GM12878 (cell line): ENCODE measurements around the gene RPS10. TPM values are rescaled to one million over a fixed set of nuclear protein-coding genes. Genes with fewer than 3 reads are reported as not detected.
"Not testable (repeated sequence)": the region's sequence is repeated elsewhere in the genome, so short reads cannot be mapped to it uniquely, and the experiment has no call there.

ENCODE experiments used
- ATAC-seq: fragments of 200-7000 bp; cut with Tn5 transposase; 3 replicates; pipeline ENCODE4 v1.9.1; 2020; ENCODE audit warnings: mild to moderate bottlenecking, moderate library complexity
- BruUV-seq: library from RNA; stranded (reverse); fragments of 400-500 nt; replicated peaks from 2 replicates; lab custom pipeline; 2021; lab: Mats Ljungman, UMichigan
- CTCF ChIA-PET: fragments of 300-600 bp; sonication (Branson Sonifier 250); formaldehyde crosslinking; extraction: SDS; loops from one replicate; lab custom pipeline; 2021; ENCODE audit warnings: inconsistent platforms; lab: Yijun Ruan, JAX
- POLR2A ChIA-PET: fragments of 350-600 bp; formaldehyde crosslinking; extraction: SDS; loops from one replicate; lab custom pipeline; 2021; ENCODE audit warnings: inconsistent platforms; lab: Charles Lee
- RAD21 ChIA-PET: fragments of 300-600 bp; sonication (Branson Sonifier 250); formaldehyde crosslinking; loops from one replicate; lab custom pipeline; 2023; ENCODE audit warnings: antibody characterized with exemption; ENCODE audit not compliant: unreplicated experiment; lab: Charles Lee
- SMC1A ChIA-PET: fragments of 300-600 bp; sonication (Branson Sonifier 250); formaldehyde crosslinking; loops from one replicate; lab custom pipeline; 2023; ENCODE audit not compliant: unreplicated experiment, uncharacterized antibody; lab: Charles Lee
- DNase-seq: peaks from one replicate; pipeline ENCODE4 v3.0.0-alpha.2; 2011; ENCODE audit warnings: low read depth, low spot score
- FAIRE-seq: peaks from 3 replicates; lab custom pipeline; 2011; peaks lifted over from hg19 to GRCh38; lab: Jason Lieb, UNC
- H2AFZ ChIP-seq: 2 replicates; pipeline ENCODE4 v1.6.0; 2011; ENCODE audit warnings: low read depth, low read length, control low read depth; ENCODE audit not compliant: control insufficient read depth
- H3K27ac ChIP-seq: 2 replicates; pipeline ENCODE4 v1.5.1; 2011; ENCODE audit warnings: control low read depth; ENCODE audit not compliant: control insufficient read depth, insufficient read depth
- H3K27me3 ChIP-seq, 2 experiments: replicated peaks in 1 of 2; 2 replicates each; pipeline versions ENCODE4 v1.6.0 to v1.6.1; 2011; ENCODE audit warnings: low read length in 1 of 2; ENCODE audit not compliant: control insufficient read depth in 2 of 2, insufficient read depth in 2 of 2
- H3K36me3 ChIP-seq, 2 experiments: 2 replicates each; pipeline ENCODE4 v1.5.1; 2011; ENCODE audit warnings: low read length in 1 of 2; ENCODE audit not compliant: control insufficient read depth in 2 of 2, insufficient read depth in 2 of 2
- H3K4me1 ChIP-seq: 2 replicates; pipeline ENCODE4 v1.6.1; 2011; ENCODE audit warnings: mild to moderate bottlenecking, low read length, moderate library complexity, mixed read lengths; ENCODE audit not compliant: control insufficient read depth, insufficient read depth
- H3K4me2 ChIP-seq: 2 replicates; pipeline ENCODE4 v1.6.0; 2011; ENCODE audit warnings: control low read depth; ENCODE audit not compliant: control insufficient read depth, insufficient read depth
- H3K4me3 ChIP-seq: fragments of 200-600 bp; sonication (generic); 2 replicates; pipeline ENCODE4 v1.5.1; 2016
- H3K79me2 ChIP-seq: 2 replicates; pipeline ENCODE4 v1.6.0; 2011; ENCODE audit warnings: low read length; ENCODE audit not compliant: control insufficient read depth, insufficient read depth
- H3K9ac ChIP-seq: 2 replicates; pipeline ENCODE4 v1.8.0; 2011; ENCODE audit warnings: low read length, control low read depth, mixed read lengths; ENCODE audit not compliant: control insufficient read depth, insufficient read depth
- H3K9me3 ChIP-seq: replicated peaks from 3 replicates; pipeline ENCODE4 v1.5.1; 2011; ENCODE audit warnings: mild to moderate bottlenecking, low read length; ENCODE audit not compliant: control insufficient read depth, insufficient read depth
- H4K20me1 ChIP-seq: 2 replicates; pipeline ENCODE4 v1.6.0; 2011; ENCODE audit not compliant: control insufficient read depth, insufficient read depth
- IKZF2 ChIP-seq, 2 experiments: fragments of 450-650 bp; IDR thresholded peaks; 2 replicates each; pipeline ENCODE4 v1.6.1; 2017; ENCODE audit warnings: mild to moderate bottlenecking in 2 of 2, moderate library complexity in 2 of 2
- WGBS: methylation state at CpG from one replicate; pipeline ENCODE4 v1.1.6; 2016; ENCODE audit warnings: low lambda C conversion rate; ENCODE audit not compliant: insufficient replicate concordance, insufficient coverage; ENCODE audit errors: missing lambda C conversion rate; 5-methylcytosine and 5-hydroxymethylcytosine counted together
- in situ Hi-C: fragments of 300-500 bp; cut with MboI; formaldehyde crosslinking; loops from 9 replicates; pipeline ENCODE4 v1.14.3; 2018; ENCODE audit warnings: mixed read lengths
- intact Hi-C: fragments of 100-400 bp; cut with micrococcal nuclease; formaldehyde crosslinking; loops from one replicate; pipeline ENCODE4 v1.14.2; 2022; ENCODE audit not compliant: unreplicated experiment
- polyA plus RNA-seq, 11 experiments: library from polyadenylated mRNA; depleted of rRNA in 4 of 11; unstranded in 6 of 11; stranded (reverse) in 5 of 11; fragments of >200 nt; fragmentation: Nextera tagmentation in 4 of 11; fragmentation: Illumina TruSeq in 1 of 11; extraction: Ambion mirVana in 4 of 11; extraction: Trizol in 1 of 11; gene quantifications; 1 replicate in 1 of 11; 2 replicates in 10 of 11; pipeline versions ENCODE4 v1.2.1 to v1.2.3, GENCODE V29; 2011 to 2016; ENCODE audit warnings: inconsistent platforms in 2 of 11, missing spikeins in 2 of 11, low read depth in 1 of 11
- total RNA-seq, 4 experiments: library from RNA; depleted of rRNA in 3 of 4; stranded (reverse); fragments of >200 nt in 3 of 4; fragmentation: Illumina TruSeq in 1 of 4; extraction: Trizol in 1 of 4; gene quantifications; 2 replicates each; pipeline versions ENCODE4 v1.2.1 to v1.2.3, GENCODE V29; 2013 to 2021
- TF ChIP-seq, protein P1 (sequence below): IDR thresholded peaks from 2 replicates; pipeline ENCODE4 v1.6.1; 2011; ENCODE audit warnings: borderline replicate concordance, low read depth, mild to moderate bottlenecking, moderate library complexity, low read length; ENCODE audit not compliant: insufficient read depth, poor library complexity, severe bottlenecking

Gene RPS10
- total and polyA plus RNA-seq, 10 of the 15 experiments (the other 5 are each of a cell fraction or from before 2014, with no cell fraction given) = 1,546 to 3,970 (median 2,813) TPM

DNA sequence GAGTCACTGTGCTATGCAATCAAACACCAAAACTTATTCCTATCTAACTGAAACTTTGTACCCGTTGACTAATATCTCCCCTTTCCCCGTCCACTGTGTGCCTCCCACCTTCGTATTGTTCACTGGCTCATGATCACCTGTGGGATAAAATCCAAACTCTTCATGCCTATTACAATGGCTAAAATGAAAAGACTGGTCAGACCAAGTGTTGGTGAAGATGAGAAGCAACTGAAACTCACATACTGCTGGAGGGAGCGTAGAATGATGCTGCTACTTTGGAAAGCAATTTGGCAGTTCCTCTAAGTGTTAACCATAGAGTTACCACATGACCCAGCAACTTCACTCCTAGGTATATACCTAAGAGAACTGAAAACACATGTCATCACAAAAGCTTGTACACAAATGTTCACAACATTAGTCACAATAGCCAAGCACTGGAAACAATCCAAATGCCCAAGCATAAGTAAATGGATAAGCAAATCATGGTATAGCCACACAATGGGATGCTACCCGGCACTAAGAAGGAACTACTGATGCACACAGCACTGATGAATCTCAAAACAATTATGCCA lies 13.1 kb downstream of the RPS10 start (continued):
- TF ChIP-seq, protein P1, sequence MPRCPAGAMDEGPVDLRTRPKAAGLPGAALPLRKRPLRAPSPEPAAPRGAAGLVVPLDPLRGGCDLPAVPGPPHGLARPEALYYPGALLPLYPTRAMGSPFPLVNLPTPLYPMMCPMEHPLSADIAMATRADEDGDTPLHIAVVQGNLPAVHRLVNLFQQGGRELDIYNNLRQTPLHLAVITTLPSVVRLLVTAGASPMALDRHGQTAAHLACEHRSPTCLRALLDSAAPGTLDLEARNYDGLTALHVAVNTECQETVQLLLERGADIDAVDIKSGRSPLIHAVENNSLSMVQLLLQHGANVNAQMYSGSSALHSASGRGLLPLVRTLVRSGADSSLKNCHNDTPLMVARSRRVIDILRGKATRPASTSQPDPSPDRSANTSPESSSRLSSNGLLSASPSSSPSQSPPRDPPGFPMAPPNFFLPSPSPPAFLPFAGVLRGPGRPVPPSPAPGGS = no peak

DNA sequence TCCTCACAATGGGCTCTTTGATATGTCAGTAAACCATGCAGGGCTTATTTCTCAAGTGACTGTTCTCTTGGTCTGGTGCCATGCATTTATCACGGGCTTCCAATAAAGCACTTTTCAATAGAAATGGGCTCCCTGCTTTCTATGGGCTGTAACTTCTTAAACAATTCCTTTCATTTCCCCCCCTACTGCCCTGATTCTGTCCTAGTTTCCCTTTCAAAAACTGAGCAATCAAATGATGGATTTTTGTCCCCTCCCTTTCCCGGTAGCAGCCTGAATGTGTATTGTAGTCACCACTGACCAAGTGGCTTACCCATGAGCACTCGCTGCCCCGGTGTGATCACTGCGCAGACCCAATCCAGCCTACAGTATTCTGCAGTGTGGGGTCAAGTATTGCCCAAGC lies 13.9 kb downstream of the RPS10 start:
- H2AFZ ChIP-seq = no peak overlapping the region
- SMC1A ChIA-PET = interaction anchor here (1.7 to 7.9 kb wide), 2 partner anchors 10 to 163 kb away, joined by 5 to 152 read pairs; partner anchors contain the start of gene SMIM29
- H3K27ac ChIP-seq = no peak overlapping the region
- BruUV-seq = no TSS peak
- 100% methylated on average over 5 of the region's 5 CpGs for WGBS
- in situ Hi-C loops (no loop called here), intact Hi-C loops (no loop called here)
- peaks cover under 1 to 15% of the 10 kb centered on the region in 2 experiments for H3K36me3 ChIP-seq
- CTCF ChIA-PET = interaction anchor here (5.1 kb wide), 1 partner anchor 163 kb away, joined by 180 read pairs; the partner anchor contains the start of gene SMIM29
- DNase-seq (no peak), FAIRE-seq (no peak), ATAC-seq (no peak)
- no peak overlapping the region for H3K4me3 ChIP-seq
- no peaks in the 10 kb centered on the region for H3K27me3 ChIP-seq
- TF ChIP-seq IKZF2 (IDR thresholded peaks at IDR 0.05) = no peak
- no peaks in the 10 kb centered on the region; the same call in 1 of the 2 replicates for H4K20me1 ChIP-seq
- no peak overlapping the region for H3K9ac ChIP-seq
- POLR2A ChIA-PET = no interaction called here
- no peak overlapping the region for H3K4me2 ChIP-seq
- no peaks in the 10 kb centered on the region for H3K4me1 ChIP-seq
- H3K9me3 ChIP-seq = no peaks in the 10 kb centered on the region
- H3K79me2 ChIP-seq = no peaks in the 10 kb centered on the region
- RAD21 ChIA-PET = interaction anchor here (2.1 kb wide), 1 partner anchor 162 kb away, joined by 13 read pairs; the partner anchor contains the start of gene SMIM29

DNA sequence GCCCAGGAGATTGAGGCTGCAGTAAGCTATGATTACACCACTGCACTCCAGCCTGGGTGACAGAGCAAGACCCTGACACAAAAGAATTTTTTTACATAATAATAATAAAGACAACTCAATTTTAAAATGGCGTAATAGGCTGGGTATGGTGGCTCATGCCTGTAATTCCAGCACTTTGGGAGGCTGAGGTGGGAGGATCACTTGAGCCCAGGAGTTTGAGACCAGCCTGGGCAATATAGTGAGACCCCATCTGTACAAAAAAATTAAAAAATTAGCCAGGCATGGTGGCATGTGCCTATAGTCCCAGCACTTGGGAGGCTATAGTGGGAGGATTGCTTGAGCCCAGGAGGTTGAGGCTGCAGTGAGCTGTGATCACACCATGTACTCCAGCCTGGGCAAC lies 18.0 kb downstream of the RPS10 start:
- H3K4me3 ChIP-seq, in situ Hi-C loops, H3K27ac ChIP-seq, H3K9ac ChIP-seq, RAD21 ChIA-PET, SMC1A ChIA-PET, H2AFZ ChIP-seq, H4K20me1 ChIP-seq, FAIRE-seq, DNase-seq, ATAC-seq, H3K9me3 ChIP-seq, CTCF ChIA-PET, H3K4me2 ChIP-seq, BruUV-seq, H3K27me3 ChIP-seq, H3K4me1 ChIP-seq, intact Hi-C loops, POLR2A ChIA-PET, H3K36me3 ChIP-seq, H3K79me2 ChIP-seq: not testable (repeated sequence)
- WGBS = 100% methylated on average over 1 of the region's 1 CpG
